Left ventricle myocardium superior (tissue), 1 donor: ENCODE results near the gene TMEM9B. TPM values are rescaled to one million over a fixed set of nuclear protein-coding genes. Genes with fewer than 3 reads are reported as not detected.
A peak's percentile ranks its signal among the peaks of the same experiment; 100 is the strongest.

Experiments used
- ATAC-seq: fragments of 200-7000 bp; cut with Tn5 transposase; one replicate; pipeline ENCODE4 v1.9.1; 2020; ENCODE audit warnings: mild to moderate bottlenecking, moderate library complexity
- DNase-seq: peaks from one replicate; pipeline ENCODE4 v3.0.0-alpha.2; 2020
- intact Hi-C: fragments of 100-400 bp; cut with micrococcal nuclease; formaldehyde crosslinking; loops from one replicate; pipeline ENCODE4 v1.11.0; 2022
- total RNA-seq: library from RNA; stranded (reverse); fragmentation: NEBNext Ultra II Directional; extraction: Animal tissue kit (Norgen Biotek cat#: 25700); gene quantifications from one replicate; pipeline ENCODE4 v1.2.1, GENCODE V29; 2021
- donor health status: DM: no; HTN: yes; CAD: no; lungs with severe emphysema.

Gene TMEM9B
- total RNA-seq, 1 donor from 2014 or later, result 43.5 TPM

DNA sequence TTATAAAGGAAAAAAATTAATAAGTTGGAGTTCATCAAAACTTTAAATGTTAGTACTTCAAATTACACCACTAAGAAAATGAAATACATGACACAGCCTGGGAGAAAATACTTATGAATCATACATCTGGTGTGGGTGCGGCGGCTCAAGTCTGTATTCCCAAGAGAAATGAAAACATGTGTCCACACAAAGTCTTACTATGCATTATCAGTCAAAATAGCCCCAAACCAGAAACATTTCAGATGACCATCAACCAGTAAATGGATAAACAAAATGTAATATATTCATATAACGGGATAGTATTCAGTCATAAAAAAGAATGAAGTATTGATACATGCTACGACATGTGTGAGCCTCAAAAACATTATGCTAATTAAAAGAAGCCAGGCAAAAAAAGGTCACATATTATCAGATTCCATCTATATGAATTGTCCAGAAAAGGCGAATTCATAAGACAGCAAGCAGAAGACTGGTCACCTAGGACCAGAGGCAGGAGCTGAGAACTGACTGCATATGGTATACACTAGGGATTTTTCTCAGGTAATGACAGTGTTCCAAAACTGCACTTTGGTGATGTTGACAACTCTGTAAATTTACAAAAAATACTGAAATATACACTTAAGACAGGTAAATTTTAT lies 58.6 kb downstream of the TMEM9B start:
- peak; percentile 45 for ATAC-seq
- no peak for DNase-seq
- intact Hi-C loops, result no loop called here

GRCh38 chr11:8899119-8899753 lies 65.0 kb downstream of the TMEM9B start:
- DNase-seq, result no peak

More at GRCh38 chr11:8899119-8899753, 65.0 kb downstream of the TMEM9B start:
- ATAC-seq, result no peak
- intact Hi-C loops, result no loop called here

Other genes with a start within 250 kb of the TMEM9B start
- gene AKIP1, start 53.3 kb downstream of the TMEM9B start, total RNA-seq, result 24.8 TPM
- gene C11orf16, start 31.5 kb downstream of the TMEM9B start, total RNA-seq, result not detected
- gene ASCL3, start 21.4 kb downstream of the TMEM9B start, total RNA-seq, result not detected
- gene NRIP3, start 39.6 kb upstream of the TMEM9B start, total RNA-seq, result 1.2 TPM
- 0.89 TPM for gene SCUBE2, start 127.2 kb upstream of the TMEM9B start, total RNA-seq